Measurements from ENCODE around the gene TTN. TPM values are rescaled to one million over a fixed set of nuclear protein-coding genes. Genes with fewer than 3 reads are reported as not detected.

The TTN gene
- total RNA-seq, 3 donors from 2014 or later (not counting 1 experiment from before 2014, with no cell fraction given) = 2.5 to 4.2 (median 3.7) TPM

GRCh38 chr2:178827739-178828485, 20.7 kb upstream of the TTN start:
- Histone ChIP-seq H3K36me3 (ENCODE audit: control insufficient read depth, insufficient read depth, low read length) (no peaks in the 10 kb centered on the region), H3K9me3 (ENCODE audit: control insufficient read depth, insufficient read depth, low read length) (no peaks in the 10 kb centered on the region), H3K27ac (ENCODE audit: low read length) (no peak overlapping the region), H3K27me3 (ENCODE audit: control insufficient read depth, insufficient read depth, low read length) (no peaks in the 10 kb centered on the region), H3K4me3 (ENCODE audit: low read length) (no peak overlapping the region), H3K4me1 (ENCODE audit: control insufficient read depth, insufficient read depth, low read length) (no peaks in the 10 kb centered on the region)
- Mint-ChIP-seq H3K27me3 (ENCODE audit: low read depth in 2 of 2) (no peaks in the 10 kb centered on the region), H3K4me1 (no peaks in the 10 kb centered on the region), H3K9me3 (no peaks in the 10 kb centered on the region), H3K4me3 (no peak overlapping the region), H3K27ac (no peak overlapping the region), H3K36me3 (no peaks in the 10 kb centered on the region)
- no peak for DNase-seq
- no peak for TF ChIP-seq CTCF (IDR thresholded peaks at IDR 0.05)
- 85% methylated on average over 9 of the region's 9 CpGs for WGBS (ENCODE audit: insufficient coverage)
- ATAC-seq = no peak
- intact Hi-C loops (cut with micrococcal nuclease) = no loop called here

DNA sequence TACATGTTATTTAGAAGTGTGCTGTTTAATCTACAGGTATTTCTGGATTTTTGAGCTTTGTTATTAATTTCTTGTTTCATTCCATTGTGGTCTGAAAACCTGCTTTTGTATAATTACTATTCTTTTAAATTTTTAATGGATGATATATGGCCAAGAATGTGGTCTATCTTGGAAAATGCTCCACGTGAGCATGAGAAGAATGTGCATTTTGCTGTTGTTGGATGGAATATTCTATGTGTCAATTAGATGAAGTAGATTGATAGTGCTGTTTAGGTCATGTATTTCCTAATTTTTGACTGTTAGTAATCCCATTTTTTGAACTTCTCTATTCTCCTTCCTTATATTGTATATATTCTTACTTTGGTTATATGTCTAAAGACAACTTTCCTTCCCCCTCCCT, 19.9 kb upstream of the TTN start:
- no peaks in the 10 kb centered on the region for H3K9me3 ChIP-seq (ENCODE audit: control insufficient read depth, insufficient read depth, low read length)
- H3K4me1 ChIP-seq (ENCODE audit: control insufficient read depth, insufficient read depth, low read length) = no peaks in the 10 kb centered on the region
- Mint-ChIP-seq H3K27ac (no peak overlapping the region), H3K4me3 (no peak overlapping the region), H3K9me3 (no peaks in the 10 kb centered on the region), H3K4me1 (no peaks in the 10 kb centered on the region), H3K27me3 (ENCODE audit: low read depth in 2 of 2) (no peaks in the 10 kb centered on the region), H3K36me3 (no peaks in the 10 kb centered on the region)
- intact Hi-C loops (cut with micrococcal nuclease) = no loop called here
- H3K27ac ChIP-seq (ENCODE audit: low read length) = no peak overlapping the region
- no peak for ATAC-seq
- DNase-seq = no peak
- H3K27me3 ChIP-seq (ENCODE audit: control insufficient read depth, insufficient read depth, low read length) = no peaks in the 10 kb centered on the region
- 82% methylated on average over 1 of the region's 1 CpG for WGBS (ENCODE audit: insufficient coverage)
- no peaks in the 10 kb centered on the region for H3K36me3 ChIP-seq (ENCODE audit: control insufficient read depth, insufficient read depth, low read length)
- H3K4me3 ChIP-seq (ENCODE audit: low read length) = no peak overlapping the region
- no peak for TF ChIP-seq CTCF (IDR thresholded peaks at IDR 0.05)

DNA sequence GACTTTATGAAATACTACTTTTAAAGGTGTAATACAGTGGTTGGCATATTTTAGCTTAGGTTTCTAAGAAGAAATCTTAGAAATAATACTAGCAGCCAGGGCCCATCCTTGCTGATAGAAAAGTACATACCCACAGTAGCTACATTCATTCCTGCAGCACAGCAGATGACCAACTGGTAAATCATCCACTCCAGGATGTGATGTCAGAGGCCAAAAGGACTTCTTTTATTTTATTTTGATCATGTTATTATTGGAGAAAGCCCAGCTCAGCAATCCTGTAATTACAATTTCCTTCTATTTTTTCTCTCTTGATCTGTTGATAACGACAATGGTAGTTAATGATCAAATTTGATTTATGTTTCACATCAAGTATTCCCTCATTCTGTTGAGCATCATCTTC, 18.0 kb upstream of the TTN start:
- Histone ChIP-seq H3K27me3 (ENCODE audit: control insufficient read depth, insufficient read depth, low read length) (no peaks in the 10 kb centered on the region), H3K27ac (ENCODE audit: low read length) (no peak overlapping the region), H3K36me3 (ENCODE audit: control insufficient read depth, insufficient read depth, low read length) (no peaks in the 10 kb centered on the region), H3K4me1 (ENCODE audit: control insufficient read depth, insufficient read depth, low read length) (peaks cover under 1% of the 10 kb centered on the region), H3K9me3 (ENCODE audit: control insufficient read depth, insufficient read depth, low read length) (no peaks in the 10 kb centered on the region), H3K4me3 (ENCODE audit: low read length) (no peak overlapping the region)
- no peaks in the 10 kb centered on the region for H3K36me3 Mint-ChIP-seq
- DNase-seq (no peak), ATAC-seq (no peak)
- peaks cover 1 to 2% of the 10 kb centered on the region in 2 donors for H3K4me1 Mint-ChIP-seq
- no peaks in the 10 kb centered on the region for H3K9me3 Mint-ChIP-seq
- no peak for TF ChIP-seq CTCF (IDR thresholded peaks at IDR 0.05)
- WGBS (ENCODE audit: insufficient coverage) = no CpG with 5 or more reads among the region's 1 CpG
- intact Hi-C loops (cut with micrococcal nuclease) = no loop called here
- H3K4me3 Mint-ChIP-seq = no peak overlapping the region
- H3K27me3 Mint-ChIP-seq (ENCODE audit: low read depth in 2 of 2) = no peaks in the 10 kb centered on the region
- no peak overlapping the region for H3K27ac Mint-ChIP-seq

DNA sequence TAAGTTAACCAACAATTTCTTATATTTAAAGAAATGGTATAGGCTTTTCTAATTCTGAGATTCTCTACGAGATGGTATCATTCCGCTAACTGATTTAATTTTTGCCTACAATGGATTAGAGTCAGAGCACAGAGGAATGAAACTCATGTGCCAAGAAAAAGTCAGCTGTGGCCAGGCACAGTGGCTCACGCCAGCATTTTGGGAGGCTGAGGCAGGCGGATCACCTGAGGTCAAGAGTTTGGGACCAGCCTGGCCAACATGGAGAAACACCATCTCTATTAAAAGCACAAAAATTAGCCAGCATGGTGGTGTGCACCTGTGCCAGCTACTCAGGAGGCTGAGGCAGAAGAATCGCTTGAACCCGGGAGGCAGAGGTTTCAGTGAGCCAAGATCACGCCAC, 17.0 kb upstream of the TTN start:
- H3K4me1 Mint-ChIP-seq = peaks cover 6 to 12% of the 10 kb centered on the region in 2 donors
- Histone ChIP-seq H3K4me3 (ENCODE audit: low read length) (no peak overlapping the region), H3K9me3 (ENCODE audit: control insufficient read depth, insufficient read depth, low read length) (no peaks in the 10 kb centered on the region), H3K27ac (ENCODE audit: low read length) (no peak overlapping the region), H3K4me1 (ENCODE audit: control insufficient read depth, insufficient read depth, low read length) (peaks cover 3% of the 10 kb centered on the region), H3K27me3 (ENCODE audit: control insufficient read depth, insufficient read depth, low read length) (no peaks in the 10 kb centered on the region), H3K36me3 (ENCODE audit: control insufficient read depth, insufficient read depth, low read length) (no peaks in the 10 kb centered on the region)
- no peak for TF ChIP-seq CTCF (IDR thresholded peaks at IDR 0.05)
- no peak overlapping the region for H3K4me3 Mint-ChIP-seq
- ATAC-seq = no peak
- H3K9me3 Mint-ChIP-seq = no peaks in the 10 kb centered on the region
- 88% methylated on average over 7 of the region's 7 CpGs for WGBS (ENCODE audit: insufficient coverage)
- intact Hi-C loops (cut with micrococcal nuclease) = no loop called here
- no peak for DNase-seq
- H3K27ac Mint-ChIP-seq = no peak overlapping the region
- H3K27me3 Mint-ChIP-seq (ENCODE audit: low read depth in 2 of 2) = no peaks in the 10 kb centered on the region
- no peaks in the 10 kb centered on the region for H3K36me3 Mint-ChIP-seq
